HEK293 (cell line): ENCODE measurements around the gene CAPRIN1.

ENCODE experiments used
- BCL11A ChIP-seq: fragments of 450-650 bp; formaldehyde crosslinking; IDR thresholded peaks from 2 replicates; pipeline ENCODE4 v1.5.1; 2016; ENCODE audit warnings: low read depth, missing biosample characterization, missing genetic modification characterization
- CTCF ChIP-seq: fragments of 450-650 bp; formaldehyde crosslinking; IDR thresholded peaks from 2 replicates; pipeline ENCODE4 v1.5.1; 2016; ENCODE audit warnings: missing biosample characterization, missing genetic modification characterization
- YY1 ChIP-seq: fragments of 450-650 bp; formaldehyde crosslinking; IDR thresholded peaks from 2 replicates; pipeline ENCODE4 v1.5.1; 2018; ENCODE audit warnings: missing biosample characterization, missing genetic modification characterization
- ZNF169 ChIP-seq: fragments of 450-650 bp; formaldehyde crosslinking; IDR thresholded peaks from 2 replicates; pipeline ENCODE4 v1.5.1; 2016; ENCODE audit warnings: missing biosample characterization, missing genetic modification characterization
- ZNF274 ChIP-seq, 2 experiments: fragments of 200-500 bp in 1 of 2; fragments of 450-650 bp in 1 of 2; sonication (Bioruptor generic) in 1 of 2; formaldehyde crosslinking in 1 of 2; IDR thresholded peaks; 2 replicates each; pipeline versions ENCODE4 v1.5.1 to v1.6.1; 2014 to 2016; ENCODE audit warnings: borderline replicate concordance in 1 of 2, inconsistent platforms in 1 of 2, low read length in 1 of 2, missing biosample characterization in 1 of 2, missing genetic modification characterization in 1 of 2
- ZNF280D ChIP-seq: fragments of 450-650 bp; formaldehyde crosslinking; IDR thresholded peaks from 2 replicates; pipeline ENCODE4 v1.5.1; 2016; ENCODE audit warnings: missing biosample characterization, missing genetic modification characterization
- ZNF654 ChIP-seq: fragments of 450-650 bp; formaldehyde crosslinking; IDR thresholded peaks from 2 replicates; pipeline ENCODE4 v1.5.1; 2016; ENCODE audit warnings: low read depth, missing biosample characterization, missing genetic modification characterization

DNA sequence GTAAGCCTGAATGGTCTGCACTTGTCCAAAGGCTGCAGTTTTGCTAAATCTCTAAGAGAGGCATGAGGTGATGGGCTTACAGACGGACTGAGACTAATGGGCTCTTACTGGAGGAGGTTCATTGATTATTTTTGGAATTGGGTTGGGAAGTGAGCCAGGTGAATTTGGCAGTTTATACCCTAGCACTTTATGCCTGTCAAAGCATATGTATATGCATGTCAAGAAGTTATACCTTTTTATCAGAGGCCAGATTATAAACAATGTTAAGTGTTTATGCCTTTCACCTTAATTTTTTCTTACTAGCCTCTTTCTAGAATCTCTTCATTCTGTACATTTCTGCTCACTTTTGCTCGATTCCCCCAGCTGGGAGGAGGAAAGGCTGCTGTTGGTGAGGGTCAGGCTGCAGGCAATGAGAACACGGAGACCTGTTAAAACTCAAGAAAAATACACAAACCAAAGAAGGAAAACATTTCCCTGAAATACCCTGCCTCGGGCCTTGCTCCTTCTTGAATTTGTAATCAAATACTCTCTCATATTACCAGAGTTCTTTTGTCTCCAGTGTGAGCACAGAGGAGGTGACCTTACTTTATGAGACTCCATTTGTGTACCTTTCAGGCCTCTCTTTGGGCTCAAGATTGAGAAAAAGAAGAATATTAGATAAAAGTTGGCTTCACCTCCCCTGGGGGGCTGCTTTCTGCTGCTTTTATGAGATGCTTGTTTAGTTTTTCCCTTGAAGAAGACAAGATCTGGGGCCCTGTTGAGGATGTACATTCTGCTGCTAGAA lies 73.5 kb downstream of the CAPRIN1 start:
- TF ChIP-seq BCL11A (tag by site-specific recombination), result no peak
- TF ChIP-seq YY1, result no peak
- TF ChIP-seq ZNF280D (tag by site-specific recombination), result no peak
- no peak for TF ChIP-seq CTCF
- no peak for TF ChIP-seq ZNF274 (IDR thresholded peaks at IDR 0.05; ENCODE audit: low read length)
- TF ChIP-seq ZNF274 (tag by site-specific recombination; IDR thresholded peaks at IDR 0.05; ENCODE audit: borderline replicate concordance), result no peak
- no peak for TF ChIP-seq ZNF169
- no peak for TF ChIP-seq ZNF654
